Subcutaneous adipose tissue (tissue), 4 donors: ENCODE results near the gene RPRD2. TPM values are rescaled to one million over a fixed set of nuclear protein-coding genes. Genes with fewer than 3 reads are reported as not detected.

Experiments
- CTCF ChIP-seq: fragments of 450-650 bp; IDR thresholded peaks from one replicate; pipeline ENCODE4 v1.5.1; 2016; ENCODE audit warnings: low read depth, mild to moderate bottlenecking, control low read depth, antibody characterized with exemption, moderate library complexity
- total RNA-seq, 4 donors: library from RNA; depleted of rRNA; stranded (reverse); fragments of >200 nt; gene quantifications; one replicate each; pipeline ENCODE4 v1.1.0, GENCODE V29; 2016

RPRD2 gene
- total RNA-seq, 4 donors from 2014 or later: 17.2 to 24.9 (median 19.5) TPM

DNA sequence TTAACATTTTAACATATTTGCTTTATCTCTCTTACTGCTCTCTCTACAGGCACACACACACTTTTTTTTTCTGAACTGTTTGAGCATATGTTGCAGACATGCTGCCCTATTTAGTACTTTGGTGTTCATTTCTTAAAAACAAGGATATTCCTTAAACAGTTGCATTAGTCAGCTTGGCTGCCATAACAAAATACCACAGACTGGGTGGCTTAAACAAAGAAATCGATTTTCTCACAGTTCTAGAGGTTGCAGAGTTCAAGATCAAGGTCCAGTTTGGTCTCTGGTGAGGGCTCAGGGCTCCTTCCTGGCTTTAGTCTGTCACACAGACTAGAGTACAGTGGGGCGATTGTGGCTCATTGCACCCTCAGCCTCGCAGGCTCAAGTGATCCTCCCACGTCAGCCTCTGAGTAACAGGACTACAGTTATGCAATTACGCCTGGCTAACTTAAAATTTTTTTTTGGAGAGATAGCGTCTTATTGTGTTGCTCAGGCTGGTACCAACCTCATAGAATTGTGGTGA lies 46.7 kb downstream of the RPRD2 start:
- no peak for TF ChIP-seq CTCF

DNA sequence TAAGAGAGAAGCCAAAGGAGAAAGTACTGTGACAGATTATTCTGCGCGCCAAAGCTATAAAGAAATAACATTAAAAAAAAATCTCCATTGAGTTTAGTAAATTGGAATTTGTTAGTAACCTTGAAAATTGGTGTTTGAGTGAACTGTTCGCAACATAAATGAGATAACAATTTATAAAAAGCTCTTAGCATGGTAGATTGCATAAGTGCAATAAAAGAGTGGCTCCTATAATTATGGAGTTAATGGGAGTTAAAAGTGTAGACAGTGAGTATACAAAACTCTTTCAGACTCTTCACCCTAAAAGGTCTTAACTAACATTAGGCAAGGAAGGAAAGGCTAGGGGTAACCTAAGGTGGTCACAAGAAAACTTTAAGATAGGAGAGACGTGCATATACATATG lies 50.6 kb downstream of the RPRD2 start:
- no peak for TF ChIP-seq CTCF

- TF ChIP-seq CTCF: no peak
Measured at GRCh38 chr1:150415800-150416199, 51.9 kb downstream of the RPRD2 start.

GRCh38 chr1:150420560-150421265 lies 56.8 kb downstream of the RPRD2 start:
- no peak for TF ChIP-seq CTCF

DNA sequence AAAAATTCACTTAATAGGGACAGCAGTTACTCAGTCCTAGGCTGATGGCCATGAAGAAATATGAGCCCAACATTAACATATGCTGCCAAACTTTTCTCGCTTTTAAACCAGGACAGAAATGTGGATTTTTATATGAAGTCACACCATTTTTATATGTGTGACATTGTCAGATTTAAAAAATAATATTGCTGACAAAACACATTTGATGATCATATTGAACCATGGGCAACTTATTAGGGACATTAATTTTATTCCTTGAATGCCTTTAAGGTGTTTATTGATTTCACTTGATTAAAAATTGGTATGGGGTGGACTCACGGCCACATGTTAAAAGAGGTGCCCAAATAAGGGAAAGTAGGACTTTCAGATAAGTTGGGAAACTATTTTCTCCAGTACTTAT lies 58.6 kb downstream of the RPRD2 start:
- TF ChIP-seq CTCF: no peak

GRCh38 chr1:150429805-150430204 lies 65.9 kb downstream of the RPRD2 start:
- no peak for TF ChIP-seq CTCF

DNA sequence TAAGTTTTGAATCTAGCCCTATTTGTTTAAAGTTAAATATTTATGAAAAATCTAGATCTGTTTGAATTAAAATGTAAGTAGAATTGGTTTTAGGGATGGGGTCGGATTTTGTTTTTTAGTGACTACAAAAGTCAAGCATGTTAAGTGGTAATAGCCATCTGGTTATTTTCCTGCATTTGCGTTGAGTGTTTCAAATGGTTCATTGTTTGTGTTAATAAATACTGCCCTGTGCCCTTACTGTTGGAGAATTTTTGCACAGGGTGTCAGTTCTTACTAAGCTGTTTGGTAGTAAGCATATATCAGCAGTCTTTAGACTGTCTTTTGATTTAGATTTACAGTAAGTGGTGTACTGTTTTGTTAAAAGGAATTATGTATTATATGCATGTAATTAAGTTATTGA lies 77.2 kb downstream of the RPRD2 start:
- no peak for TF ChIP-seq CTCF
